ENCODE data around the gene EPN1.

Gene EPN1

GRCh38 chr19:55636723-55637122 lies 38.3 kb upstream of the EPN1 start:
- no peak for DNase-seq (ENCODE audit: low read depth)
- TF ChIP-seq CTCF (IDR thresholded peaks at IDR 0.05; ENCODE audit: insufficient read depth, low read depth, low read length, missing control alignments): no peak
- no peak overlapping the region for H3K4me3 ChIP-seq (ENCODE audit: low read depth, low read length)

- DNase-seq (ENCODE audit: low read depth): no peak
- no peak overlapping the region for H3K4me3 ChIP-seq (ENCODE audit: low read depth, low read length)
- no peak for TF ChIP-seq CTCF (IDR thresholded peaks at IDR 0.05; ENCODE audit: insufficient read depth, low read depth, low read length, missing control alignments)
These were observed 37.5 kb upstream of the EPN1 start for GRCh38 chr19:55637534-55637933.

- TF ChIP-seq CTCF (IDR thresholded peaks at IDR 0.05; ENCODE audit: insufficient read depth, low read depth, low read length, missing control alignments): peak; percentile 60
- peak; percentile 78 for DNase-seq (ENCODE audit: low read depth)
- H3K4me3 ChIP-seq (ENCODE audit: low read depth, low read length): no peak overlapping the region
These were observed 36.1 kb upstream of the EPN1 start for GRCh38 chr19:55638864-55639359.

GRCh38 chr19:55640043-55640576 lies 34.9 kb upstream of the EPN1 start:
- DNase-seq (ENCODE audit: low read depth): peak; percentile 95
- TF ChIP-seq CTCF (IDR thresholded peaks at IDR 0.05; ENCODE audit: insufficient read depth, low read depth, low read length, missing control alignments): peak; percentile 80
- H3K4me3 ChIP-seq (ENCODE audit: low read depth, low read length): peak overlapping the region; percentile 92

- peak within 1 kb of the TSS; percentile 92 for H3K4me3 ChIP-seq (ENCODE audit: low read depth, low read length)
- DNase-seq (ENCODE audit: low read depth): peak; percentile 88
- no peak for TF ChIP-seq CTCF (IDR thresholded peaks at IDR 0.05; ENCODE audit: insufficient read depth, low read depth, low read length, missing control alignments)
These were observed 34.2 kb upstream of the EPN1 start, which contains the start of gene ZNF580 for GRCh38 chr19:55640577-55641425. Gene ZNF580 (plus strand): TSS chr19:55641002. CDS start chr19:55642509, 1,507 bp downstream.

- no peak for TF ChIP-seq CTCF (IDR thresholded peaks at IDR 0.05; ENCODE audit: insufficient read depth, low read depth, low read length, missing control alignments)
- DNase-seq (ENCODE audit: low read depth): peak; percentile 50
These were observed 33.4 kb upstream of the EPN1 start for GRCh38 chr19:55641426-55642152.

More at GRCh38 chr19:55641426-55642152, 33.4 kb upstream of the EPN1 start:
- peak overlapping the region; percentile 92 for H3K4me3 ChIP-seq (ENCODE audit: low read depth, low read length)

Data from GM12865 (cell line).